Liver (tissue), 9 donors: ENCODE results near the gene APP. TPM values are rescaled to one million over a fixed set of nuclear protein-coding genes. Genes with fewer than 3 reads are reported as not detected.
A peak's percentile ranks its signal among the peaks of the same experiment; 100 is the strongest.

Experiments used
- DNase-seq: peaks from one replicate; pipeline ENCODE4 v3.0.0-alpha.2; 2017; ENCODE audit warnings: low spot score
- H3K27ac ChIP-seq, 2 donors: one replicate each; pipeline ENCODE4 v1.7.0; 2013; ENCODE audit warnings: inconsistent platforms in 2 of 2, low read length in 2 of 2, control low read depth in 1 of 2, low read depth in 1 of 2, mild to moderate bottlenecking in 1 of 2
- H3K27me3 ChIP-seq, 4 donors: one replicate each; pipeline versions ENCODE4 v1.6.1 to v1.7.0; 2013; ENCODE audit warnings: low read length in 3 of 4, inconsistent platforms in 1 of 4, mild to moderate bottlenecking in 1 of 4, moderate library complexity in 1 of 4; ENCODE audit not compliant: control insufficient read depth in 4 of 4, insufficient read depth in 4 of 4
- H3K36me3 ChIP-seq, 4 donors: one replicate each; pipeline versions ENCODE4 v1.6.1 to v1.7.0; 2013; ENCODE audit warnings: low read length in 3 of 4, mild to moderate bottlenecking in 3 of 4, low read depth in 1 of 4, moderate library complexity in 1 of 4; ENCODE audit not compliant: control insufficient read depth in 4 of 4, insufficient read depth in 3 of 4
- H3K4me1 ChIP-seq, 4 donors: one replicate each; pipeline versions ENCODE4 v1.6.1 to v1.7.0; 2013; ENCODE audit warnings: low read length in 3 of 4, mild to moderate bottlenecking in 3 of 4, moderate library complexity in 1 of 4; ENCODE audit not compliant: control insufficient read depth in 4 of 4, insufficient read depth in 4 of 4
- H3K4me3 ChIP-seq, 3 donors: one replicate each; pipeline versions ENCODE4 v1.6.1 to v1.7.0; 2013; ENCODE audit warnings: low read length in 3 of 3, control low read depth in 1 of 3, low read depth in 1 of 3, mild to moderate bottlenecking in 1 of 3
- H3K9ac ChIP-seq, 2 donors: one replicate each; pipeline ENCODE4 v1.7.0; 2013; ENCODE audit warnings: low read length in 2 of 2, mild to moderate bottlenecking in 2 of 2, moderate library complexity in 2 of 2, control low read depth in 1 of 2, low read depth in 1 of 2
- H3K9me3 ChIP-seq, 4 donors: one replicate each; pipeline versions ENCODE4 v1.6.1 to v1.7.0; 2013; ENCODE audit warnings: low read length in 3 of 4; ENCODE audit not compliant: control insufficient read depth in 4 of 4
- ATF3 ChIP-seq: IDR thresholded peaks from 2 replicates; pipeline ENCODE4 v1.6.1; 2016; ENCODE audit warnings: antibody characterized with exemption
- CTCF ChIP-seq: fragments of 150-350 bp; IDR thresholded peaks from 2 replicates; pipeline ENCODE4 v1.5.1; 2017; ENCODE audit warnings: improper control_type of control experiment, low read depth, low read length; ENCODE audit not compliant: missing input control
- EGR1 ChIP-seq, 2 donors: IDR thresholded peaks; 2 replicates each; pipeline ENCODE4 v1.6.1; 2016 to 2018; ENCODE audit warnings: antibody characterized with exemption in 2 of 2, low read depth in 2 of 2
- FOXA1 ChIP-seq: IDR thresholded peaks from 2 replicates; pipeline ENCODE4 v1.6.1; 2016; ENCODE audit warnings: antibody characterized with exemption
- FOXA2 ChIP-seq: IDR thresholded peaks from 2 replicates; pipeline ENCODE4 v1.6.1; 2016; ENCODE audit warnings: antibody characterized with exemption
- GABPA ChIP-seq, 2 donors: IDR thresholded peaks in 1 of 2; conservative IDR thresholded peaks in 1 of 2; 2 replicates each; pipeline ENCODE4 v1.6.1; 2016; ENCODE audit warnings: antibody characterized with exemption in 2 of 2, mild to moderate bottlenecking in 1 of 2, moderate library complexity in 1 of 2
- HNF4A ChIP-seq, 2 donors: conservative IDR thresholded peaks; 2 replicates each; pipeline ENCODE4 v1.6.1; 2016; ENCODE audit warnings: antibody characterized with exemption in 2 of 2, mild to moderate bottlenecking in 2 of 2
- HNF4G ChIP-seq: IDR thresholded peaks from 2 replicates; pipeline ENCODE4 v1.6.1; 2016; ENCODE audit warnings: antibody characterized with exemption
- JUND ChIP-seq, 2 donors: IDR thresholded peaks; 2 replicates each; pipeline ENCODE4 v1.6.1; 2016; ENCODE audit warnings: antibody characterized with exemption in 2 of 2
- NR2F2 ChIP-seq: IDR thresholded peaks from 2 replicates; pipeline ENCODE4 v1.6.1; 2016; ENCODE audit warnings: antibody characterized with exemption
- RAD21 ChIP-seq, 2 donors: IDR thresholded peaks; 2 replicates each; pipeline ENCODE4 v1.6.1; 2016; ENCODE audit warnings: antibody characterized with exemption in 2 of 2, mild to moderate bottlenecking in 2 of 2
- REST ChIP-seq: IDR thresholded peaks from 2 replicates; pipeline ENCODE4 v1.6.1; 2016; ENCODE audit warnings: antibody characterized with exemption, mild to moderate bottlenecking
- RXRA ChIP-seq, 2 donors: IDR thresholded peaks; 2 replicates each; pipeline ENCODE4 v1.6.1; 2017 to 2018; ENCODE audit warnings: antibody characterized with exemption in 2 of 2, mild to moderate bottlenecking in 1 of 2
- SP1 ChIP-seq: IDR thresholded peaks from 2 replicates; pipeline ENCODE4 v1.6.1; 2018; ENCODE audit warnings: antibody characterized with exemption, mild to moderate bottlenecking
- TAF1 ChIP-seq: conservative IDR thresholded peaks from 2 replicates; pipeline ENCODE4 v1.6.1; 2016; ENCODE audit warnings: antibody characterized with exemption, mild to moderate bottlenecking
- YY1 ChIP-seq: IDR thresholded peaks from 2 replicates; pipeline ENCODE4 v1.6.1; 2016; ENCODE audit warnings: antibody characterized with exemption, mild to moderate bottlenecking
- ZBTB33 ChIP-seq: IDR thresholded peaks from 2 replicates; pipeline ENCODE4 v1.6.1; 2016; ENCODE audit warnings: antibody characterized with exemption
- WGBS: extraction: QIAGEN DNeasy Blood & Tissue Kit; methylation state at CpG from one replicate; pipeline ENCODE4 v1.1.7; 2013; 5-methylcytosine and 5-hydroxymethylcytosine counted together
- polyA plus RNA-seq, 2 donors: library from polyadenylated mRNA; stranded (reverse) in 1 of 2; unstranded in 1 of 2; fragments of 200-250 nt in 1 of 2; fragments of >200 nt in 1 of 2; fragmentation: Nextera tagmentation in 1 of 2; extraction: Ambion mirVana in 1 of 2; gene quantifications; one replicate each; pipeline versions ENCODE4 v1.2.1 to v1.2.3, GENCODE V29; 2013 to 2015
- total RNA-seq, 2 donors: library from RNA; depleted of rRNA; stranded (reverse); fragments of >200 nt; gene quantifications; one replicate each; pipeline ENCODE4 v1.2.3, GENCODE V29; 2014
- TF ChIP-seq, protein P1 (sequence below): IDR thresholded peaks from 2 replicates; pipeline ENCODE4 v1.6.1; 2016; ENCODE audit warnings: antibody characterized with exemption
- donor health status: healthy.
- donor health status: healthy.
- donor health status: healthy.
- donor health status: healthy.
- donor health status: healthy.

APP gene
- total and polyA plus RNA-seq, 4 donors = 24.9 to 201 (median 111) TPM

GRCh38 chr21:25967181-25967900, 203.2 kb downstream of the APP start:
- H3K4me1 ChIP-seq = no peaks in the 10 kb centered on the region
- 68% methylated on average over 4 of the region's 4 CpGs for WGBS
- DNase-seq = no peak
- peak overlapping the region; percentile 19 to 45 for H3K27ac ChIP-seq
- TF ChIP-seq HNF4A (conservative IDR thresholded peaks at IDR 0.05) (no peak), TAF1 (no peak), NR2F2 (peak; percentile 51)
- TF ChIP-seq, protein P1, sequence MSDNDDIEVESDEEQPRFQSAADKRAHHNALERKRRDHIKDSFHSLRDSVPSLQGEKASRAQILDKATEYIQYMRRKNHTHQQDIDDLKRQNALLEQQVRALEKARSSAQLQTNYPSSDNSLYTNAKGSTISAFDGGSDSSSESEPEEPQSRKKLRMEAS = no peak
- H3K36me3 ChIP-seq = peaks cover 0 to 10% (median 5%) of the 10 kb centered on the region in 4 donors
- H3K4me3 ChIP-seq = no peak overlapping the region
- no peaks in the 10 kb centered on the region for H3K27me3 ChIP-seq
- peak overlapping the region in 1 of 2 donors; percentile 2 for H3K9ac ChIP-seq
- H3K9me3 ChIP-seq = no peaks in the 10 kb centered on the region

GRCh38 chr21:25965951-25966707, 204.4 kb downstream of the APP start:
- no peak for DNase-seq
- Histone ChIP-seq H3K9ac (no peak overlapping the region), H3K27me3 (no peaks in the 10 kb centered on the region), H3K36me3 (peaks cover 0 to 4% (median 2%) of the 10 kb centered on the region in 4 donors), H3K9me3 (no peaks in the 10 kb centered on the region), H3K4me3 (no peak overlapping the region), H3K4me1 (no peaks in the 10 kb centered on the region), H3K27ac (no peak overlapping the region)
- TF ChIP-seq EGR1 (IDR thresholded peaks at IDR 0.05; ENCODE audit: low read depth in 2 of 2) = no peak
- no peak for TF ChIP-seq NR2F2
- TF ChIP-seq, protein P1 = no peak
- TF ChIP-seq FOXA2 = no peak
- no peak for TF ChIP-seq FOXA1
- TF ChIP-seq RAD21 (IDR thresholded peaks at IDR 0.05) = no peak
- TF ChIP-seq CTCF = no peak
- no peak for TF ChIP-seq HNF4G
- no peak for TF ChIP-seq ZBTB33
- TF ChIP-seq HNF4A (conservative IDR thresholded peaks at IDR 0.05) = no peak
- no peak for TF ChIP-seq ATF3
- no peak for TF ChIP-seq GABPA (IDR thresholded peaks at IDR 0.05 in 1 of 2, conservative IDR thresholded peaks at IDR 0.05 in 1 of 2)
- no peak for TF ChIP-seq SP1
- no peak for TF ChIP-seq YY1
- no peak for TF ChIP-seq RXRA (IDR thresholded peaks at IDR 0.05)
- no peak for TF ChIP-seq TAF1
- no peak for TF ChIP-seq JUND (IDR thresholded peaks at IDR 0.05)
- no peak for TF ChIP-seq REST
- 80% methylated on average over 3 of the region's 3 CpGs for WGBS
